Jurkat, Clone E6-1 (cell line): ENCODE data around the gene PLP2.

Experiments used
- DNase-seq: peaks from one replicate; pipeline ENCODE4 v3.0.0-alpha.2; 2011; ENCODE audit warnings: low read depth, low spot score
- H3K4me3 ChIP-seq: 2 replicates; pipeline ENCODE4 v1.5.1; 2011; ENCODE audit warnings: mild to moderate bottlenecking, low read length, control low read depth, moderate library complexity

The PLP2 gene

GRCh38 chrX:49203536-49203935 is 31.8 kb downstream of the PLP2 start:
- DNase-seq, result no peak

GRCh38 chrX:49204017-49204416 is 32.3 kb downstream of the PLP2 start:
- H3K4me3 ChIP-seq, result no peak overlapping the region
- no peak for DNase-seq

More at GRCh38 chrX:49203536-49203935, 31.8 kb downstream of the PLP2 start:
- no peak overlapping the region for H3K4me3 ChIP-seq

GRCh38 chrX:49204709-49205108 is 33.0 kb downstream of the PLP2 start:
- no peak overlapping the region for H3K4me3 ChIP-seq
- no peak for DNase-seq

GRCh38 chrX:49205443-49205842 is 33.7 kb downstream of the PLP2 start:
- no peak for DNase-seq
- no peak overlapping the region for H3K4me3 ChIP-seq

GRCh38 chrX:49206543-49206942 is 34.8 kb downstream of the PLP2 start:
- DNase-seq, result no peak
- no peak overlapping the region for H3K4me3 ChIP-seq

DNA sequence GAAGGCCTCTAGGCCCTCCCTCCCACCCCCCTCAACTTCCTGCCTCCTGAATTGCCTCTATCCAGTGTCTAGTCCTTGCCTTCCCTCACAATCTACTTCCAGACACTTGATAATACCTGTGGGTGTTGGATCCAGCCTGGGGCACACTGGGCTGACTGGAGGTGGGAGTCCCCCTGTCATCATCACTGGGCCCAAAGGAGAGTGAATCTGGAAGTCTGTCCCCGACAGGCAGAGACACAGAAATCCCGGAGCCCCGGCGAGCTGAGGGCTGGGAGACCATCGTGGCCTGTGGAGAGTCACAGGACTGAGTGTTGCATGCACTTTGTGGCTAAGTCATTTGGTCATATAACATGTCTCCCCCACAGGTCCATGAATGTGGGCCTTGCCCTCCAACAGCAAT is 36.7 kb downstream of the PLP2 start:
- no peak overlapping the region for H3K4me3 ChIP-seq
- no peak for DNase-seq

DNA sequence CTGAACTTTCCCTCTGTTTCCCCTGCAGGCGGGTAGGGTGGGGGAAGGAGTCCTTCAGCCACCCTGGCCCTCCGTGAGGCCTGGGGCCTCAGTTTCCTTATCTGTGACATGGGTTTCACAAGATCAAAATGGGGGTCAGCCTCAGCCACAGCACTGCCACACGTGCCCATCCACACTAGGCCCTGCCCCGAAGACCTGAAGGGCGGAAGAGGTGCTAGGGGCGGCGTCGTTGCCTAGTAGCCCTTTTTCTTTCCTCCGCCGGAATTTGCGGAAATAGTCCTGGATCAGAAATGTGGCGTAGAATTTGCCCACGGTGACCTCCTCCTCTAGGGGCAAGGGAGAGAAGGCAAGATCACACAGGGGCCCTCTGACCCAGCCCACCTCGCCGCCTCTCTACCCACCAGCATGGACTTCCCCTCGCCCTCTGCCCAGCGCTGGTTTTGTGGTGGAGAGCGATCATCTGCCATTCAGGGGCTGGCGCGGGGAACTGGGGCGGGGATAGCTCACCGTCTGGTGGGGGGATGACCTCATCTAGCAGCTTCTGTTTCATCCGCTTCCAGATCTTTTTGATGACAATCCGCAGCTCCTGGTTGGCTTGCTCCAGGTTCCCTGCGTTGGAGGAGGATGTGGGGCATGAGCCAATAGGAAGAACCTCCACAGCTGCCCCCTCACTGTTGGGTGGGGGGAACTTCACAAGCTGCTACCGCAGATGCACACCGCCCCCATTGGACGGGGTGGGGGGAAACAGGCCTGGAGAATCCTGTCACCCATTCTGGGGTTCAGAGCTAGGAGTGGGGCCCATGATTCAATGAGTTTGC is 37.9 kb downstream of the PLP2 start:
- DNase-seq, result no peak
- H3K4me3 ChIP-seq, result no peak overlapping the region

GRCh38 chrX:49210406-49210805 is 38.7 kb downstream of the PLP2 start:
- no peak for DNase-seq
- no peak overlapping the region for H3K4me3 ChIP-seq

GRCh38 chrX:49211074-49211473 is 39.4 kb downstream of the PLP2 start:
- no peak for DNase-seq

GRCh38 chrX:49212209-49212608 is 40.5 kb downstream of the PLP2 start:
- DNase-seq, result no peak
- no peak overlapping the region for H3K4me3 ChIP-seq

More at GRCh38 chrX:49211074-49211473, 39.4 kb downstream of the PLP2 start:
- H3K4me3 ChIP-seq, result no peak overlapping the region

GRCh38 chrX:49212861-49213260 is 41.2 kb downstream of the PLP2 start:
- DNase-seq, result no peak
- H3K4me3 ChIP-seq, result no peak overlapping the region

DNA sequence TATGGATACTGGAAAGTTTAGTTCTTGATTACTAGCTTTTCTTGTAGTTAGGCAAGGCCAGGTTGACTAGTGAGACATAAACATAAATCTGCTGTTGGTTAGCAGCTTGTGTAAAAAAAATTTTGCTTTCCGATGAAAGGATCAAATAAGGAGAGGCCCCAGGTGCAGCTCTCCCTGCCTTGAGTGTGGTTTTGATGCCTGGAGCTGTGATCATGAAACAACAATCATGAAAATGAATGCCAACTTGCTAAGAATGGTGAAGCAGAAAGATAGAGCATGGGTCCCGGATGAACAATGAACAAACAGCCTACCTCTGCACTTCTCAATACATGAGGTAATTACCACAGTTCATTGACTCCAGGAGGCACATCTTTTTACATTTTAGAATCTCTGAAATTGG is 42.7 kb downstream of the PLP2 start:
- H3K4me3 ChIP-seq, result no peak overlapping the region
- no peak for DNase-seq

GRCh38 chrX:49214996-49215526 is 43.4 kb downstream of the PLP2 start:
- no peak for DNase-seq
- no peak overlapping the region for H3K4me3 ChIP-seq

DNA sequence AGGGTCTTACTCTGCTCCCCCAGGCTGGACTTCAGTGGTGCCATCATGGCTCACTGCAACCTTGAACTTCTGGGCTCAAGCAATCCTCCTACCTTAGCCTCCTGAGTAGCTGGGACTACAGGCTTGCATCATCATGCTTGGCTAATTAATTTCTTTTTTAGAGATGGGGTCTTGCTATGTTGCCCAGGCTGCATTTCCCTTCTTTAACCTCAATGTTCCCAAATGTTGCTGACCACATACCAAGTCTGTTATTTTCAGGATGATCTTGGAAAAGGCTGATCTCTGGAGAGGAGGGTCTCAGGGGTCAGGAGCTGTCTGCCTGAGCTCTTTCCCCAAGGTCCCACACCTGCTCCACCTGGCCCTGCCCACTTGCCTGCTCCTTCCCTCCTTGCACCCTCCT is 48.4 kb downstream of the PLP2 start:
- DNase-seq, result no peak
- H3K4me3 ChIP-seq, result no peak overlapping the region

GRCh38 chrX:49221868-49222267 is 50.2 kb downstream of the PLP2 start:
- H3K4me3 ChIP-seq, result no peak overlapping the region
- DNase-seq, result no peak
